GM19240 (cell line): Measurements from ENCODE around the gene DOCK4.
"Not testable (repeated sequence)": the region's sequence is repeated elsewhere in the genome, so short reads cannot be mapped to it uniquely, and the experiment has no call there.

Source experiments
- DNase-seq: peaks from one replicate; pipeline ENCODE4 v3.0.0; 2011; ENCODE audit warnings: low spot score; ENCODE audit not compliant: insufficient read length

The DOCK4 gene

GRCh38 chr7:111911166-111911961 lies 294.8 kb downstream of the DOCK4 start:
- no peak for DNase-seq

DNA sequence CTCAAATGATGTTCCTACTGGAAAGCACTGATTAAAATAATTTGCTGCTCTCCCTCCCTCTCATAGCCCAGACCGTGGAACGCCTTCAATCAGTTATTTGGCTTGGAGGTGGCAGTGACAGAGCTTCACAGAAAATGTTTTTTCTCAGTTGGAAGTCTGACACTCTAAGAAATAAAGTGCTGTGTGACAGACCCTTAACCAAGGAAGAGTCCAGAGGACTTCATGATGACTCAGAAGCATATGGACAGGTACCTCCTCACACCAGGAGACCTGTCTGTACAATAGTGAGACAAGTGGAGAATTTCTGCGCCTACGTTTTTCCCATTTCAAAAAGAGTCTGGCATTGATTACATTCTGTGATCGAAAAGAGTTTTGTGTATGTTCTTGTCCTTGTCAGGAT lies 295.5 kb downstream of the DOCK4 start:
- no peak for DNase-seq

GRCh38 chr7:111908673-111909072 lies 297.5 kb downstream of the DOCK4 start:
- DNase-seq, result not testable (repeated sequence)

- no peak for DNase-seq
Measured at GRCh38 chr7:111903797-111904196, 302.4 kb downstream of the DOCK4 start.

- no peak for DNase-seq
Measured at GRCh38 chr7:111903016-111903415, 303.2 kb downstream of the DOCK4 start.

- no peak for DNase-seq
Measured at GRCh38 chr7:111900283-111900682, 305.9 kb downstream of the DOCK4 start.

- no peak for DNase-seq
Measured at GRCh38 chr7:111895049-111895448, 311.1 kb downstream of the DOCK4 start.

DNA sequence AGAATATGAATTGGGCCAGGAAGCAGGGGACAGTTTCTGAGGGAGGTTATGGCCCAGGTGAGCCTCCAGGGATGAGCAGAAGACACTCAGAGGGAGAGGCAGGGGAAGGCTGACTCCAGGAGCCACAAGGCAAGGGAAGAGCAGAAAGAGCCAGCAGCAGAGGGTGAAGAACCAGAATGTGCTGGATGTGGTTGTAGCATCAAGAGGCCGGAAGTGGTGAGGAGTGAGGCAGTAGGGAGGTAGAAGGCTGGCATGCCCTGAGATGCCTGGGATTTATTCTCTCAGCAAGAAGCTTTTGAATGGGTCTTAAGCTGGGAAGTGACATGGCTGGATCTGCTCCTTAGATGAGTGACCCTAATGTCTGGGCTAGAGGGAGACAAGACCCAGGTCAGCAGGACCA lies 311.7 kb downstream of the DOCK4 start:
- no peak for DNase-seq

DNA sequence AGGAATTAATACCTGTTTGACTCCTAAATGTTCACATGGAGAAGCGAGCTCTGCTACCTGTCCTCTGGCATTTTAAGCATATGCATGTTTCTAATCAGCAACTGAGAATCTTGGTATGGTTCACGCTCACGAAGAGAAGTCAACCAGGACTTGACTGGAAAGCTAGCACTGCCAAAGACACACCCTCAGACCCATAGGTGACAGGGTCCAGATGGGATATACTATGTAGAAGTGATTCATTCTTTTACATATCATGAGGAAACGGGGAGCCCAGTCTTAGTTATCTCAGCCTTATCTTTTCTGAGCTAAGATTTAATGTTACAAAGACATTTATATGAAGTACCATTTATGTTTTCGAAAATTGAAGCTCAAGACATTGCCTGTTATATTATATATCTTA lies 313.0 kb downstream of the DOCK4 start:
- no peak for DNase-seq

DNA sequence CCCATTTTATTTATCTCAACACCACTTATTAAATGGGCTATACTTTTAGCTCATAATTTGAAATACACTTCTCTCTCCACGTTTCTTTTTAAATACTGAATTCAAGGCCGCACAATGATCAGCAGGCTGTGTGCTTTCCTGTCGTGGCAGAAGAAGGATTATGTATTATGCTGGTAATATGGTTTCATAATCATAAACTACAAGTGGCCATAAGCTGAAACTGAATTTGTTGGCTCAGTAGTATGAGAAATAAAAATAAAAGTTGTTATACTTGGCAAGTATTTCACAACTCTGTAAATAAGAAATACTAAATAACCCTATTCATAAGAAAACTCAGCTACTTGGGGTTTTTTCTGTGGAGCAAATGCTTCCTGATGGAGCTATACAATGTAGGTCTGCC lies 313.6 kb downstream of the DOCK4 start:
- no peak for DNase-seq

- DNase-seq, result no peak
Measured at GRCh38 chr7:111887734-111888133, 318.5 kb downstream of the DOCK4 start.

GRCh38 chr7:111886233-111886632 lies 320.0 kb downstream of the DOCK4 start:
- no peak for DNase-seq

DNA sequence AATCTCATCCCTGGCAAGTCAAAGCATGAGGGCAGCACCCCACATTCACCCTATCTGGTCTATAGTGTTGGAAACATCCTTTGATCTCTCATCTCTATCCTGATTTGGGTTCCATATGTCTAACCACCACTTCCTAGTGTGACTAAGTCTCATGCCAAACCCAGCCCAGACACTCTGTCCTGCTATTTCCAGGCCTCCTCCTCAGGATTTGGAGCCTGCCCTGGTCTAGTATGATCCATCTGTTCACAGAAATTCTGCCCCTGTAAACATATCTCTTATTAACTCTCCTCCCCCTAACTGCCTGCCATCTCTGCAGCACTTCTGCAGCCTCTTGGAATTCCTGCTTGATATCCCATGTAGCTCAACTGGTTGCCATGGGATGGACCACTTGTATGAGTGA lies 323.0 kb downstream of the DOCK4 start:
- DNase-seq, result no peak

DNA sequence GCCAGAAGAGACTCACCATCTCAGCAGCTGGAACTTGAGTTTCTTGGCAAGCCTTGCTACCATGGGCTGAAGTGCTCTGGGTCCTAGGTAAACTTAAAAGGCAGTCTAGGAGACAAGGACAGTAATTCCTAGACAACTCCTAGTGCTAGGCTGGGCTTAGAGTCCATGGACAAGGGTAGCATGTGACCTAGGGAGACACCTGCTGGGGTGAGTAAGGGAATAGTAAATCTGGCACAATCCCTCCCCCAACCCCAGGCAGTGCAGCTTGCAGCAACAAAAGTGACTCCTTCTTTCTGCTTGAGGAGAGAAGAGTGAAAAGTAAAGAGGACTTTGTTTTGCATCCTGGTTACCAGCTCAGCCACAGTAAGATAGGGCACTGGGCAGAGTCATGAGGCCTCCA lies 327.4 kb downstream of the DOCK4 start:
- no peak for DNase-seq

DNA sequence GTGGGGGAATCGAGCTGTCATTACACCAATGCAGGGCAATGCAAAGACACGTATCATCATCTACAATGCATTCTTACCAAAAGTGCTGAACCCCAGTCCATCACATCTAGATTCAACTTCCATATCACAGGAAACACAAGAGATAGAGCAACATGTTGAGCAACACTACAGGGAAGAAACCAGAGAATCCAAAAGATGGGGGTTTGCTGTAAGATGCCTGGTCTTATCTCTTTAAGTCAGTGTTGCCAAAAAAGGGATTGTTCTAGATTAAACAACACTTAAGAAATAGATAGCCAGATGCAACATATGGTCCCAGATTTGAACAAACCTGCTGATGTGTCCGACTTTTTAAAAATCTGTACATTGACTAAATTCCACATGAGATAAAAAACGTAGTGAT lies 328.3 kb downstream of the DOCK4 start:
- no peak for DNase-seq

DNA sequence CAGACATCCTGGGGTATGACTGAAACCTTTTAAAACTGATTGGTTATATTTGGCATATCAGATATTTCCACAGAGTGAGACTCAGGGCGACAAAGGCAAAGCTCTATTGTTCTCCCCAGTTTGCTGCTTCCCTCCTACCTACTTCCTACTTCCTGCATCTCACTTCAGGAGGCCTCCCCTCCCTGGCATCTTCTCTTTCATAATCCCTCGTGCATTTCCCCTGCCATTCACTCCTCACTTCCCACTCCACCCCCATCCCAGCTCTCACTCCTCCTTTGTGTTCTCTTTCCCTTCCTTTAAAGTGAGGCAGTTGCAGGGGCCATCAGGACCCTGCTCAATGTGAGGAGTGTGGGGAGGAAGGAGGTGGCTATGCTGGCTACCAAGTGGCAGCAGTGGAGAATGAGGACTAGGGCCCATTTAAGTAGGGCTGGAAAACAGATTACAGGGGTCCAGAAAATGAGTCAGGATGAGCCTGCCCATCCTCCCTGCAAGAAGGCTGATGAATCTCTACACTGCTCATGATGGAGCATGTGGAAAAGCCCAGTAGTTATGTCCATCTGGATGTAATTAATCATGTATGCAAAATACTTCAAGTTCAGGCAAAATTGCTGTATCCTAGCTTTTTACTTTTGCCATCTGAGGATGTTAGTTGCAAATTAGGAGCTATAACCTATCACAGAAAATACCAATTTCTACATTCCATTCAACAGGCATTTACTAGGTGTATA lies 332.1 kb downstream of the DOCK4 start:
- DNase-seq, result no peak

GRCh38 chr7:111873326-111873646 lies 332.9 kb downstream of the DOCK4 start:
- DNase-seq, result no peak

DNA sequence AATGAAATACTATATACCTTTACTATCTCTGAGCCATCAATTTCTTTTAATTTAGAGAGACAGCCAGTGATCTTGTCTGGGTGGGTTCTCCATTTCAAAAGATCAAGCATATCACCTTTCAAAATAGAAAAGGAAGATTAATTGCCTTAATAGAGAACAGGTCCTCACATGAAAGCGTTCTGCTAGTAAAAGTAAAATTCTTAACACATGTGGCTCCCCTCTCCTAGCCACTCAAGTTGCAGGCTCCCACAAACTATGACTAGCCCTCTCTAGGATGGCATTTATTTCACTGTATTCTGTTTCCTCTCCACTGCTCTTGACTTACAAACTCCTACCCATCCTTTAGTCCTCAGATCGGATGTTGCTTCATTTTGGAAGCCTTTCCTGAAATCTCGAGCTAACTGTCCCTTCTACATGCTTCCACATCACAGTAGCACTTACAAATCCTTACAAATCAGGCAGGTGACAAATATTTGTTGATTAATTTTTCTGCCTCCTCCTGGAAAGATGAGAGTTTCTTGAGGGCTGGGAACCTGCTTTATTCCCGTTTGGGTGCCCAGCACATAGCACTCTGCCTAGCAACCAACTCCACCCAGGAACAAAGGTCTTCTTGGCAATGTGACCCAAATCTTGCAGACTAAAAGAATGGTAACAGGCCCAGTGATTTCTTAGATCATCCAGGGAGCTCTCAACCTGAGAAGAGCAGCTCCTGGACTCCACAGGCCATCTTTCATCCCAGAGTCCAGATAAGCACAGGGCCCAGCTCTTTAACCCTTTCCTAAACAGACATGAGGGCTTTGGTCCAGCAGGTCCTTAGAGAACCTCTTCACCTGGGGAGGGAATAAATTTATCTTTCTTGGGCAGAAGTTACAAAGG lies 333.5 kb downstream of the DOCK4 start:
- no peak for DNase-seq

- no peak for DNase-seq
Measured at GRCh38 chr7:111871283-111871682, 334.9 kb downstream of the DOCK4 start.

- no peak for DNase-seq
Measured at GRCh38 chr7:111869280-111869679, 336.9 kb downstream of the DOCK4 start.

DNA sequence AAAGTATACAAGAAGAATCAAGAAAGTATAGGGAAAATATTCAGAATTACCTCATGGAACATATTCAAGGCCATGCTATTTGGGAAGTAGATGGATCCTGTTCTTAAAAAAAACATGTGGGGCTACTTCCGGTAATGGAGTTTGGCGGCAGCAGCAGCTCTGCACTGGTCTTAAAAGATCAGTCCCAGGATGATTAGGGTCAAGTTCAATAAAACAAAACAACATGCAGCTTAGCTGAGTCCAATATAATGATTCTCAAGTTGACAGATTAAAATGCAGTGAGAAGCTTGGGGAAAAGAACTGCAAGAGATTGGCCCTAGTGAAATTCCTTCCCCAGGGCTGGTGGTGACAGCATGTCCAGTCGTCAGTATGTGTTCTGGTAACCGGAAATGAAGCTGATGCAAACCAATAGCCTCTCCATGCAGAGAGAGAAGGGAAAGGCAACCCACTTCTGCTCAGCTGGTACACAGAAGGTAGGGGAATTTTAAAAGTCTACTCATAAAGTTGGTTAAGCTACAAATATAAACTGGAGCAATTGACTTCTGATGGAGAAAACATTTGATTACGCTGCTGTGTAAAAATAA lies 338.8 kb downstream of the DOCK4 start:
- DNase-seq, result no peak

DNA sequence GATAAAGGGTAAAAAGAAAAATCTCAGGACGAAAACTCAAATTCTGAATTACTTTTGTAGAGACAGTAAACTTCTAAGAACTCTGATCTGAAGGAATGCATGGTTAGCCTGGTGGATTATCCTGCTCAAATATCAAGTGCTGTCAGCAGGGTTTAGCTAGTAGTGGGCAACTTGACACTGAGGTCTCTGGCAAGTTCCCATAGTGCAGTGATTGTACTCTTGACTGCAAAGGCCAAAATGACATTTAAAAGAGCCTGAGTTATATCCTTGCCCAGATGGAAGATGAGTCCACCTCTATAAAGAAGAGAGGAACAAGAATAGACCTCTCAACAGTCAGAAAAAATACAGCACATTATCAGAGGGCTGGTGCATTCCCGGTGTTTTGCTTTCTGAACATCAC lies 339.4 kb downstream of the DOCK4 start:
- no peak for DNase-seq
